Duodenal mucosa (tissue), 2 donors: ENCODE measurements around the gene RAF1.
"Not testable (repeated sequence)": the region's sequence is repeated elsewhere in the genome, so short reads cannot be mapped to it uniquely, and the experiment has no call there.

Experiments
- H3K27ac ChIP-seq: one replicate; pipeline ENCODE4 v1.7.0; 2013; ENCODE audit warnings: low read depth, low read length
- H3K27me3 ChIP-seq, 2 donors: one replicate each; pipeline ENCODE4 v1.7.0; 2013; ENCODE audit warnings: low read length in 2 of 2, control low read depth in 1 of 2; ENCODE audit not compliant: insufficient read depth in 2 of 2, control insufficient read depth in 1 of 2
- H3K36me3 ChIP-seq, 2 donors: one replicate each; pipeline ENCODE4 v1.7.0; 2013; ENCODE audit warnings: low read length in 2 of 2, control low read depth in 1 of 2; ENCODE audit not compliant: insufficient read depth in 2 of 2, control insufficient read depth in 1 of 2
- H3K4me1 ChIP-seq, 2 donors: one replicate each; pipeline ENCODE4 v1.7.0; 2013; ENCODE audit warnings: low read length in 2 of 2, control low read depth in 1 of 2; ENCODE audit not compliant: insufficient read depth in 2 of 2, control insufficient read depth in 1 of 2
- H3K4me3 ChIP-seq, 2 donors: one replicate each; pipeline ENCODE4 v1.7.0; 2013; ENCODE audit warnings: low read length in 2 of 2, low read depth in 1 of 2
- H3K9ac ChIP-seq, 2 donors: one replicate each; pipeline ENCODE4 v1.7.0; 2013; ENCODE audit warnings: low read length in 2 of 2, low read depth in 1 of 2
- H3K9me3 ChIP-seq, 2 donors: one replicate each; pipeline ENCODE4 v1.7.0; 2013; ENCODE audit warnings: low read length in 2 of 2, control low read depth in 1 of 2; ENCODE audit not compliant: control insufficient read depth in 1 of 2

Gene RAF1

DNA sequence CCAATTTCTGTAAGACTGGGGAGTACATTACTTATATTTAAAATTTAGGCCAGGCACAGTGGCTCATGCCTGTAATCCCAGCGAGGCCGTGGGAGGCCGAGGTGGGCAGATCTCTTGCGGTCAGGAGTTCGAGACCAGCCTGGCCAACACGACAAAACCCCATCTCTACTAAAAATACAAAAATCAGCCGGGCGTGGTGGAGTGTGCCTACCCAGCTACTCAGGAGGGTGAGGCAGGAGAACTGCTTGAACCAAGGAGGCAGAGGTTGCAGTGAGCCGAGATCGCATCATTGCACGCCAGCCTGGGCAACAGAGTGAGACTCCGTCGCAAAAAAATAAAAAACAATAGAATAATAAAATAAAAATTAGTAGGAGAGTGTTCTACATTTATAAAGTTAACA is 2.5 kb downstream of the RAF1 start:
- not testable (repeated sequence) for H3K27ac ChIP-seq, H3K36me3 ChIP-seq, H3K9me3 ChIP-seq, H3K9ac ChIP-seq, H3K4me3 ChIP-seq, H3K27me3 ChIP-seq
- peaks cover 29 to 30% of the 10 kb centered on the region in 2 donors for H3K4me1 ChIP-seq

DNA sequence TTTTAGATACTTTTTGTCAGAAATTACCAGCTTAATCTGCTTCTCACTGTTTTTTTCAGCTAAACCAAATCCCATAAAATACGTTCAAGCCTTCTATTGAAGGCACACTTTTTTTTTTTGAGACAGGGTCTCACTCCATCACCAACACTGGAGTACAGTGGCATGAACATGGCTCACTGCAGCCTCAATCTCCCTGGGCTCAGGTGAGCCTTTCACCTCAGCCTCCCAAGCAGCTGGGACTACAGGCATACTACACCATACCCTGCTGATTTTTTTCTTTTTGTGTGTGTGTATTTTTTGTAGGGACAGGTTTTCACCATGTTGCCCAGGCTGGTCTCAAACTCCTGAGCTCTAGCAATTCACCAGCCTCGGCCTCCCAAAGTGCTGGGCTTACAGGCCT is 3.7 kb downstream of the RAF1 start:
- peaks cover 30 to 35% of the 10 kb centered on the region in 2 donors for H3K4me1 ChIP-seq
- H3K4me3 ChIP-seq: no peak overlapping the region
- no peak overlapping the region for H3K27ac ChIP-seq

DNA sequence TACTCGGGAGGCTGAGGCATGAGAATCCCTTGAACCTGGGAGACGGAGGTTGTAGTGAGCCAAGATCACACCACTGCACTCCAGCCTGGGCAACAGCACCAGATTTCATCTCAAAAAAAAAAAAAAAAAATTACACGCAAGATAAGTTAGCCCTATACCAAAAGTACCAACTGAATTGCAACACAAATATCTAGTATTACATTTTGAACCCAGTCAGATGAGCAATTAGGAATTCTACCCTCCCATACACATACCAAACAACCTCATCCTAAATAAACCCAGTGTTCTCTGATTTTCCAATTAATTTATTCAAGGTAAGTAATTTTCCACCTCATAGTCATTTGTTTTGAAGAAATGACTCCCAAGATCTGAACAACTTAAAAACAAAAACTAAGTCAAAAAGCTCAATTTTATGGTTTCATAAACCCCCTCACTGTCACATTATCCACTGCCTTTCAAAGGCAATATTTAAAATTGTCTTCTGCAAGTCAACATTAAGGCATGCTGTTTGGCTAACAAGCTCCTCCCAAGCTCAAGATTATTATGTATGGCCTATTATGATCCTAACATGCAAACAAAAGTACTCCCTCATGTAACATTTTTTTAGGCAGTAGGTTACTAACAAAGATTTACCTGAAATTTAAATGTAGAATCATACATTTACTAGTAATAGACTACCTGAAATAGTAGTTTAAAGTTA is 4.5 kb downstream of the RAF1 start:
- H3K27me3 ChIP-seq: no peaks in the 10 kb centered on the region

More for the DNA sequence above, 3.7 kb downstream of the RAF1 start:
- Histone ChIP-seq H3K9ac (no peak overlapping the region), H3K9me3 (no peaks in the 10 kb centered on the region), H3K27me3 (no peaks in the 10 kb centered on the region), H3K36me3 (no peaks in the 10 kb centered on the region)

DNA sequence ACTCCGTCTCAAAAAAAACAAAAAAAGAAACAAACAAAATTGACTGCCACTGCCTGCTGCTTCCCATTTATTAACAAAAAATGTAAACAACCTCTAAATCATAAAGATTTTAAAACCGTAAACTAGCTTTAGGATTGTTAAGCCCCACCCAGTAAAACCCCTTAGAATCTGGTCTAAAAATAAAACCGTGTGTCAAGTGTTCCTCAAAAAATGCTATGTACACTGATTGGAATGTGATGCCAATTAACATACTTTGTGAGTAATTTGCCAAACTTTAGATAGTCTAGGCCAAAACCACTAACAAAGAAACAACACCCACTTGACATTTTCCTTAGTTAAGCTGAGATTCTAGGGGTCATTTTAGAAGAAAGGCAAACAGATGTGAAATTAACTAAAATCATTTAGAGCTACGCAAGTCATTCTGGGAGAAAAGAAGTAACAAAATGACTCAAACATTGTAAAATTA is 5.3 kb downstream of the RAF1 start:
- Histone ChIP-seq H3K9ac (no peak overlapping the region), H3K36me3 (no peaks in the 10 kb centered on the region), H3K27me3 (no peaks in the 10 kb centered on the region), H3K9me3 (no peaks in the 10 kb centered on the region), H3K27ac (no peak overlapping the region), H3K4me1 (peaks cover 30 to 35% of the 10 kb centered on the region in 2 donors), H3K4me3 (no peak overlapping the region)

More for the DNA sequence above, 4.5 kb downstream of the RAF1 start:
- Histone ChIP-seq H3K9me3 (no peaks in the 10 kb centered on the region), H3K36me3 (no peaks in the 10 kb centered on the region), H3K4me1 (peaks cover 30 to 35% of the 10 kb centered on the region in 2 donors), H3K9ac (no peak overlapping the region), H3K27ac (no peak overlapping the region), H3K4me3 (no peak overlapping the region)

DNA sequence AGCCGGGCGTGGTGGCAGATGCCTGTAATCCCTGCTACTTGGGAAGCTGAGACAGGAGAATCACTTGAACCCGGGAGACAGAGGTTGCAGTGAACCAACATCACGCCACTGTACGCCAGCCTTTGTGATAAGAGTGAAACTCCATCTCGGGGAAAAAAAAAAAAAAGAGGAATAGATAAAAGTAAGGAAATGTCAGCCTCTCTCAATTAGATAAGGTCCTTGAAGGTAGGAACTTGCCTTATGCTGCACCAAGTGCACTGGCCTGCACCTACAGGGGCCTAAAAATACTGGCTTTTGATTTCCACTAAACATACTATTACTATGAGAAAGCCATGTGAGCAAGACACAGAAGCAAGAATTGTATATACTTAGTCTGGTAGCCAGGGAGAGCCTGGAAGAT is 7.1 kb downstream of the RAF1 start:
- Histone ChIP-seq H3K27me3 (no peaks in the 10 kb centered on the region), H3K27ac (no peak overlapping the region), H3K36me3 (no peaks in the 10 kb centered on the region), H3K9me3 (no peaks in the 10 kb centered on the region), H3K4me1 (peaks cover 23 to 30% of the 10 kb centered on the region in 2 donors), H3K9ac (no peak overlapping the region), H3K4me3 (no peak overlapping the region)

DNA sequence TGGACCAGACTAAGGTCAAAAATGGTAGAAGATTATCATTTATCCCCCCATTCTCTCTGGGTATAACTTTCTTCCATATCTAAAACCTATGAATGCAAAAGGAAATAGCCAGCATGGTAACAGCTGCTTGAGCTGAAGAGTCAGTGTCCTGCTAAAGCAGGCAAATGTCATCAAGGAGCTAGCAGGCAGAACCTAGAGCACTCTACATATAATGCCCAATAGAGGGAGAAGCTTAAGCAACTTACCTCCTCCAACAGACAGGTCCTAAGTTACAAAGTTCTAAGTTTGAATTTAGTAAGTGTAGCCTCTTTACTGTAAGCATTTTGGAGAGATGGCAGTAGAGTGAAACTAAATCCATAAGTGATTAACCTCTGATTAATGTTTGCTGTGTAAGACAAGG is 7.7 kb downstream of the RAF1 start:
- H3K9me3 ChIP-seq: no peaks in the 10 kb centered on the region
- H3K36me3 ChIP-seq: no peaks in the 10 kb centered on the region
- H3K9ac ChIP-seq: no peak overlapping the region
- H3K4me3 ChIP-seq: no peak overlapping the region
- no peaks in the 10 kb centered on the region for H3K27me3 ChIP-seq
- no peak overlapping the region for H3K27ac ChIP-seq
- H3K4me1 ChIP-seq: peaks cover 17 to 30% of the 10 kb centered on the region in 2 donors

DNA sequence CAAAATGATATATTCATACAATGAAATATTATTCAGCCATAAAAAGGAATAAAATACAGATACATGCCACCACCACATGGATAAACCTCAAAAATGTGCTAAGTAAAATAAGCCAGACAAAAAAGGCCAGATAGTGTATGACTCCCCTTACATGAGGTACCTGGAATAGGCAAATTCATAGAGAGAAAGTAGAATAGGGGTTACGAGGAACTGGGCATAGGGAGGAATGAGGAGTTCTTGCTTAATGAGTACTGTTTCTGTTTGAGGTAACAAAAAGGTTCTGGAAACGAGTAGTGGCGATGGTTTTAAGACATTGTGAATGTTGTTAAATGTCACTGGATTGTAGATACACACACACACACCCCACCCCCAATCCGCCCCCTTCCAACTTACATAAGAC is 8.2 kb downstream of the RAF1 start:
- Histone ChIP-seq H3K9me3 (no peaks in the 10 kb centered on the region), H3K4me3 (no peak overlapping the region), H3K27ac (no peak overlapping the region), H3K36me3 (no peaks in the 10 kb centered on the region), H3K27me3 (no peaks in the 10 kb centered on the region), H3K9ac (no peak overlapping the region), H3K4me1 (peaks cover 12 to 27% of the 10 kb centered on the region in 2 donors)

DNA sequence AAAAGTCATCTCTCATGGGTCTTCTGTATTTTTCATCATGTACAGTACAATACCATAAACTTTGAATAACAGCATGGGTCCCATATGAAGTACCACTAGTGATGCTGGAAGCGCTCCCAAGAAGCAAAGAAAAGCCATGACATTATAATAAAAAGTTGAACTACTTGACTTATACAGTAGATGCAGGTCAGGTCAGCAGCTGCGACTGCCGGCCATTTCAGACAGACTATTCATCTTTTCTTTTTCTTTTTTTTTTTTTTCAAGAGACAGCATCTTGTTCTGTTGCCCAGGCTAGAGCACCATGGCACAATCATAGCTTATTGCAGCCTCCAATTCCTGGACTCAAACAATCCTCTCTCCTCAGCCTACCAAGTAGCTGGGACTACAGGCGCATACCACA is 10.2 kb downstream of the RAF1 start:
- no peaks in the 10 kb centered on the region for H3K27me3 ChIP-seq
- H3K9me3 ChIP-seq: no peaks in the 10 kb centered on the region
- H3K4me1 ChIP-seq: peaks cover 0 to 14% of the 10 kb centered on the region in 2 donors
- no peak overlapping the region for H3K4me3 ChIP-seq
- no peak overlapping the region for H3K27ac ChIP-seq
- H3K36me3 ChIP-seq: no peaks in the 10 kb centered on the region
- H3K9ac ChIP-seq: no peak overlapping the region

DNA sequence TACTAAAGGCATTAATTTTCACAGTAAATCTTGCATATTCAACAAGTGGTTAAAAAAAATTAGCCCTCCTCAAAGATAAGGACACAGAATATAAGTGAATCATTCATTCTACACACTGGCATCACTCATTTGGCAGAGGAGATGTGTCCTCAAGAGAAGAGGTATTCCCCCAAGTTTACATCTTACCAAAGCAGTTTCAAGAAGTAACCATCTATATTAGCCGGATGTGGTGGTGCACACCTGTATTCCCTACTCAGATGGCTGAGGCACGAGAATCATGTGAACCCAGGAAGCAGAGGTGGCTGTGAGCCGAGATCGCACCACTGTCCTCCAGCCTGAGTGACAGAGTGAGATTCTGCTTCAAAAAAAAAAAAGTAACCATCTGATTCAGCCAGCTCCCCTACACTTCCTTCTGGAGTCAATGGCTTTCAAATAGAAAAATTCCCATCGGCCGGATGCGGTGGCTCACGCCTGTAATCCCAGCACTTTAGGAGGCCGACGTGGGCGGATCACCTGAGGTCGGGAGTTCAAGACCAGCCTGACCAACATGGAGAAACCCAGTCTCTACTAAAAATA is 15.4 kb downstream of the RAF1 start:
- Histone ChIP-seq H3K4me3 (no peak overlapping the region), H3K27me3 (no peaks in the 10 kb centered on the region), H3K9ac (no peak overlapping the region), H3K9me3 (no peaks in the 10 kb centered on the region), H3K4me1 (peaks cover 7 to 14% of the 10 kb centered on the region in 2 donors), H3K27ac (no peak overlapping the region), H3K36me3 (no peaks in the 10 kb centered on the region)

DNA sequence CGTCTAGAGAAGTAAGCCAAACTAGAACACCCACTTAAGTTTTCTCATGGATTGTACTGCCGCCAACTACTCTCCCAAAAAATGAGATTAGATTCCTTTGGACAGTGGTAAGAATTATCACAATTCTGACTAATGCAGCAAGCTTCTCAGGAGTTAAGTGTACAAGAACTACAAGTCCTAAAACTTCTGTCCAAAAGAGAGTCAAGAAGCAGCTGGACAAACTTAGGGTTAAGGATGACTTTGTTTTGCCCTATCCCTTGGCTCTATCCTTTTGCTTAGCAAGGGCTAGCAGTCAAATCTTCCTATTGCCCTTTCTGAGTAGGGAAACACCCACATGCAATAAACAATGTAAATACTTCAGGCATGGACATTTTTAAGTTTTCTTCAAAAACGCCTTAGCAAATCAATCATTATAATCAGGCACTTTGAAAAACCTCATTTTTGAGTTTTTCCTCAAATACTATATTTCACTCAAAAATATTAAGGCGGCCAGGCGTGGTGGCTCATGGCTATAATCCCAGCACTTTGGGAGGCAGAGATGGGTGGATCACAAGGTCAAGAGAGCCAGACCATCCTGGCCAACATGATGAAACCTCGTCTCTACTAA is 19.5 kb downstream of the RAF1 start:
- Histone ChIP-seq H3K27me3 (no peaks in the 10 kb centered on the region), H3K9me3 (no peaks in the 10 kb centered on the region), H3K36me3 (no peaks in the 10 kb centered on the region), H3K4me1 (peaks cover 7 to 14% of the 10 kb centered on the region in 2 donors), H3K27ac (no peak overlapping the region), H3K9ac (no peak overlapping the region), H3K4me3 (no peak overlapping the region)
